Stimulated activated effector memory CD8-positive, alpha-beta T cell treated with anti-CD3 and anti-CD28 coated beads, Interleukin-12 subunit alpha, Interleukin-12 subunit beta, amount 100 ng/mL, for 72 hours (primary cell): Measurements from ENCODE around the gene DOC2A.
"Not testable (repeated sequence)": the region's sequence is repeated elsewhere in the genome, so short reads cannot be mapped to it uniquely, and the experiment has no call there.

Experiments
- ATAC-seq: fragments of 150-1000 bp; cut with Tn5 transposase; 2 replicates; pipeline ENCODE4 v1.10.0; 2021
- DNase-seq, 2 donors: peaks; one replicate each; pipeline ENCODE4 v3.0.0; 2021 to 2022; ENCODE audit warnings: low spot score in 2 of 2
- H3K27ac Mint-ChIP-seq: one replicate; pipeline ENCODE4 v1.8.0; 2022; ENCODE audit warnings: mild to moderate bottlenecking, mixed read lengths
- H3K36me3 Mint-ChIP-seq: one replicate; pipeline ENCODE4 v1.8.0; 2022; ENCODE audit warnings: mild to moderate bottlenecking, mixed read lengths
- H3K4me1 Mint-ChIP-seq: one replicate; pipeline ENCODE4 v1.8.0; 2022; ENCODE audit warnings: mixed read lengths
- H3K4me3 Mint-ChIP-seq: one replicate; pipeline ENCODE4 v1.8.0; 2022; ENCODE audit warnings: mild to moderate bottlenecking, mixed read lengths
- H3K9me3 Mint-ChIP-seq: one replicate; pipeline ENCODE4 v1.8.0; 2022; ENCODE audit warnings: mixed read lengths

The DOC2A gene

GRCh38 chr16:30010844-30011713 lies at the start of gene DOC2A:
Gene DOC2A, minus strand, starts transcription at chr16:30011027. Its CDS starts 805 bp downstream, at chr16:30010222.
- no peak for DNase-seq
- Mint-ChIP-seq H3K4me3 (peak within 1 kb of the TSS; percentile 76), H3K9me3 (no peaks in the 10 kb centered on the region), H3K36me3 (peaks cover 6% of the 10 kb centered on the region), H3K4me1 (peaks cover 21% of the 10 kb centered on the region), H3K27ac (peak within 1 kb of the TSS; percentile 29)
- peak; percentile 67 for ATAC-seq

DNA sequence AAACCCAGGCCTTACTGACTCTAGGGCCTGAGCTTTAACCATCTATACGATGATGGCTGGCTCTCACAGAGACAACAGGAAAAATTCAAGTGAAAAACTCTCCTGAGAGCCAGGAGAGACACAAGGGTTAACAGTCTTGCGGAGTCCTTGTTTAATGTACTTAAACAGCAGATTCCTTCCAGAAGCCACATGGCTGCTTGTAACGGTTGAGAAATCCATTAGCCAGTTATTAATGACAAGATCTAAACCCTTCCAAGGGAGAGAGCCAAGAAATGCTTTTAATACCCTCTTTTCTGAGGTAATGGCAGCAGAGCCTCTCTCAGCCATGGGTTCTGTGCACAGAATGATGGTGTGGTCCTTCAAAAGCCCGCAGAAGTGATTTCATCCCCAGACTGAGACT lies 49.5 kb upstream of the DOC2A start:
- ATAC-seq (no peak), DNase-seq (no peak)
- peaks cover 12% of the 10 kb centered on the region for H3K4me1 Mint-ChIP-seq
- peaks cover 17% of the 10 kb centered on the region for H3K36me3 Mint-ChIP-seq
- H3K4me3 Mint-ChIP-seq: no peak overlapping the region
- H3K27ac Mint-ChIP-seq: no peak overlapping the region
- H3K9me3 Mint-ChIP-seq: no peaks in the 10 kb centered on the region

GRCh38 chr16:30054959-30055553 lies 44.2 kb upstream of the DOC2A start:
- peaks cover 19% of the 10 kb centered on the region for H3K36me3 Mint-ChIP-seq

DNA sequence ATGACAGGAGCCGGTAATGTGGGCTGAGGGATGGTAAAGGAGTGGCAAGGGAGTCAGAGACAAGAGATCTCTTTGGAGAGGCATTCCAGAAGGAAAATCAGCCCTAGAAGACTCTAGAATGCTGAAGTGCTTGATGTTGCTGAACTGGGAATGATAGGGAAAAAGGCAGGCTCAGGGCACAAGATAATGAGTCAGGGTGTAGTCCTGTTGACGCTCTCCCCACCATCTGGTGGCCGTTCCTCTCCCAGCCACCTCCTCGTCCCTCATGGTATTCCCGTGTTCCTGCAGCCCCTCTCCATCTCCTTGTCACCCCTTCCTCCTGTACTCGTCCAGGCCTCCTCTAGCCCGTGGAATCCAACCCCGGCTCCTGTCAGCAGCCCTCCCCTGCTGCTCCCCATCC lies 43.6 kb upstream of the DOC2A start:
- no peak overlapping the region for H3K27ac Mint-ChIP-seq

More at GRCh38 chr16:30054959-30055553, 44.2 kb upstream of the DOC2A start:
- peak; percentile 84 for ATAC-seq
- H3K9me3 Mint-ChIP-seq: no peaks in the 10 kb centered on the region
- H3K4me3 Mint-ChIP-seq: peak overlapping the region; percentile 82
- H3K4me1 Mint-ChIP-seq: peaks cover 26% of the 10 kb centered on the region
- H3K27ac Mint-ChIP-seq: no peak overlapping the region
- DNase-seq: peak; percentile 47 to 77

DNA sequence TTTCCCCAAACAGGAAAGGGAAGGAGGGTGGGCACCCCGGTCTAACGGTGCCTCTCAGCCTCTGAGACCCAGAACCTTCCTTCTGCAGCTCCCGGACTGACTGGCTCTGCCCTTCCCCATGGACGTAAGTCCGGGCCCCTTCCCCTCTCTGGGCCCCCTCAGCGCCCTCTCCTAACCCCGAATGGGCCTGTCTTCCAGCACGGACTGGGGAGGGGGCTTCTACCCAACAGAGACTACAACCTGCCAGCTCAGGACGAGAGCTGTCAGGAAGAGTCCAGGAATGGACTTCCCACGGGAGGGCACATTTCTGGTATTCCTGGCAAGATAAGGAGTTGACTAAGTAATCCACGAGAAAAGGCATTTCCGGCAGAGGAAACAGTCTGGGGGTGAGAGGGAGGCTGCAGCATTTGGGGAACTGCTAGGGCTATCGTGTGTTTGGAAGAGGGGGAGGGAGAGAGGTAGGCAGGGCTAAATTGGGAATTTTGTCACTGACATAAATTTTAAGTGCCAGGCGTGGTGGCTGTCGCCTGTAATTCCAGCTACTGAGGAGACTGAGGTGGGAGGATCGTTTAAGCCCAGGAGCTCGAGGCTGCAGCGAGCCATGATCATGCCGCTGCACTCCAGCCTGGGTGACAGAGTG lies 42.7 kb upstream of the DOC2A start:
- Mint-ChIP-seq H3K4me3 (peak overlapping the region; percentile 82), H3K9me3 (no peaks in the 10 kb centered on the region), H3K4me1 (peaks cover 26% of the 10 kb centered on the region), H3K36me3 (peaks cover 19% of the 10 kb centered on the region), H3K27ac (peak overlapping the region; percentile 91)
- DNase-seq (no peak), ATAC-seq (peak; percentile 27)

More for the DNA sequence above, 43.6 kb upstream of the DOC2A start:
- Mint-ChIP-seq H3K36me3 (peaks cover 19% of the 10 kb centered on the region), H3K4me1 (peaks cover 26% of the 10 kb centered on the region), H3K4me3 (peak overlapping the region; percentile 82), H3K9me3 (no peaks in the 10 kb centered on the region)
- DNase-seq (no peak), ATAC-seq (no peak)

DNA sequence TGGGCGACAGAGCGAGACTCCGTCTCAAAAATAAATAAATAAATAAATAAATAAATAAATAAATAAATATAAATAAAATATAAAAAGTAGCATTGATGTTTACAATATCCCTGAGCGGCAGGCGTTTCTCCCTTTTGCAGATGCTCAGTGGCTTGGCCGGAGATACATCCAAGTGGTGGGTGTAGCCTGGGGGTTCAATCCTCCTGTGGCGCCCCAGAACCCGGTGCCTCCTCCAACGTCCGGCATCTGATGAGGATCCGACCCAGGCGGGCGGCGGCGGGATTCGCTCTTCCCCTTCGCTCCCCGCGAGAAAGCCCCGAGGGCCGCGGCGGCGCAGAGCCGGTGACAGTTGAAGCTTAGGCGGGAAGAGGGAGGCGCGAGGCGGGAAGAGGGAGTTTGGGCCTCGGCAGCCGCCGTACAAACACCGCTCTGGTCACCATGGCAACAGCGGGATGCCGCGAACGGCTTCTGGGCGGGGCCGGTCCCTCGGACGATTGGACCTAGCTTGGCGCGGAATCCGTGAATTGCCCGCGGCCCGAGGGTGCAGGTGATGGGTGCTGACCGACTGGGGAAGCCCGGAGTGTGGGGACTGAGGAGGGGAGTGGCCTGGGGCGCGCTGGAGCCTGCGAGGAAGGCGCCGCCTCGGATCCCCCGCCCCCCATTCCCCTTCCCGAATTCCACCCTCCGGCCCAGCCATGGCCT lies 42.0 kb upstream of the DOC2A start:
- ATAC-seq: peak; percentile 91
- H3K27ac Mint-ChIP-seq: peak overlapping the region; percentile 91
- peak overlapping the region; percentile 82 for H3K4me3 Mint-ChIP-seq
- peaks cover 19% of the 10 kb centered on the region for H3K36me3 Mint-ChIP-seq
- no peaks in the 10 kb centered on the region for H3K9me3 Mint-ChIP-seq
- peak; percentile 94 to 99 for DNase-seq
- peaks cover 26% of the 10 kb centered on the region for H3K4me1 Mint-ChIP-seq

- DNase-seq (no peak), ATAC-seq (no peak)
- Mint-ChIP-seq H3K36me3 (peaks cover 19% of the 10 kb centered on the region), H3K9me3 (no peaks in the 10 kb centered on the region), H3K4me1 (peaks cover 26% of the 10 kb centered on the region), H3K27ac (peak overlapping the region; percentile 33), H3K4me3 (peak overlapping the region; percentile 82)
Observed at GRCh38 chr16:30051518-30051917, 40.7 kb upstream of the DOC2A start.

DNA sequence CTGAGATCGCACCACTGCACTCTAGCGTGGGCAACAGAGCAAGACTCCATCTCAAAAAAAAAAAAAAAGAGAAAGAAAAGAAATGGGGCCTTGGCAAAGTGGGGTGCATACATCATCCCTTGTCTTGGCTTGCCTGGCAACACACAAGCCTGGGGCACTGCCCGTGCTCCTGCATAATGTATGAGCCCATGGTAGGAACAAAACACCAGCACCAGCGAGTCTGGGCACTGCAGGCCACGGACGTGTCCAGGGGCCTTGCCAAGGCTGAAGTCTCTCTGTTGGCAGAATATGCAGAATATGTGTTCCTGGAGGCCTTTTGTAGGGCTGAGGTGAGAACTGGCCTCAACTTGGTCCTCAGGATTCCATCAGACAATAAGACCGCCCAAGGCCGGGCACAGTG lies 39.0 kb upstream of the DOC2A start:
- Mint-ChIP-seq H3K4me3 (no peak overlapping the region), H3K36me3 (peaks cover 27% of the 10 kb centered on the region), H3K27ac (no peak overlapping the region), H3K9me3 (no peaks in the 10 kb centered on the region), H3K4me1 (peaks cover 28% of the 10 kb centered on the region)
- DNase-seq: no peak
- ATAC-seq: no peak

- ATAC-seq (no peak), DNase-seq (no peak)
- no peaks in the 10 kb centered on the region for H3K9me3 Mint-ChIP-seq
Observed at GRCh38 chr16:30046588-30046987, 35.8 kb upstream of the DOC2A start.

GRCh38 chr16:30046178-30046577 lies 35.4 kb upstream of the DOC2A start:
- H3K27ac Mint-ChIP-seq: no peak overlapping the region
- DNase-seq (no peak), ATAC-seq (no peak)
- H3K4me1 Mint-ChIP-seq: peaks cover 15% of the 10 kb centered on the region
- H3K36me3 Mint-ChIP-seq: peaks cover 11% of the 10 kb centered on the region
- H3K9me3 Mint-ChIP-seq: no peaks in the 10 kb centered on the region
- no peak overlapping the region for H3K4me3 Mint-ChIP-seq

More at GRCh38 chr16:30046588-30046987, 35.8 kb upstream of the DOC2A start:
- H3K36me3 Mint-ChIP-seq: peaks cover 11% of the 10 kb centered on the region
- H3K4me3 Mint-ChIP-seq: no peak overlapping the region
- H3K27ac Mint-ChIP-seq: no peak overlapping the region
- peaks cover 18% of the 10 kb centered on the region for H3K4me1 Mint-ChIP-seq

DNA sequence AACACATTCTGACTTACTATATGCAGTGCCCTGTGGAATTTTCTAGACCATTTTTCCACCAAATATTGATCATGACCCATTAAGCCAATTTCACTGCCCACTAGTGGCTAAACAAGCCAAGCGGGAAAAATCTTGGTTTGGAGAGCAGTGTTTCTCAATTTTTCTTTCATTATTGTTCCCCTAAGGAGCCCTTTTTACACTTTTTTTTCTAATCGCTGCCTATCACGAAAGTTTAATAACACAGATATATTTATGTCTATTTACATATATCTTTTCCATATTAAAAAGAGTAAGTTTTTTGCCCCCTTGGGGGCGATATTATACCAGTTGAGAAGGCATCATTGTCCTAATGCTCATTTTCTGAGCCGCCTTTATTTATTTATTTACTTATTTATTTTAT lies 31.0 kb upstream of the DOC2A start:
- Mint-ChIP-seq H3K27ac (no peak overlapping the region), H3K4me3 (no peak overlapping the region), H3K36me3 (peaks cover 11% of the 10 kb centered on the region), H3K9me3 (no peaks in the 10 kb centered on the region), H3K4me1 (peaks cover 9% of the 10 kb centered on the region)
- no peak for DNase-seq
- ATAC-seq: no peak

GRCh38 chr16:30040690-30041089 lies 29.9 kb upstream of the DOC2A start:
- H3K4me3 Mint-ChIP-seq, ATAC-seq, DNase-seq, H3K27ac Mint-ChIP-seq, H3K4me1 Mint-ChIP-seq, H3K9me3 Mint-ChIP-seq: not testable (repeated sequence)
- H3K36me3 Mint-ChIP-seq: peaks cover 11% of the 10 kb centered on the region

- peaks cover 8% of the 10 kb centered on the region for H3K36me3 Mint-ChIP-seq
- no peak for ATAC-seq
- no peak overlapping the region for H3K27ac Mint-ChIP-seq
- no peaks in the 10 kb centered on the region for H3K9me3 Mint-ChIP-seq
- H3K4me1 Mint-ChIP-seq: peaks cover 5% of the 10 kb centered on the region
- H3K4me3 Mint-ChIP-seq: no peak overlapping the region
- DNase-seq: no peak
Observed at GRCh38 chr16:30040221-30040620, 29.4 kb upstream of the DOC2A start.

DNA sequence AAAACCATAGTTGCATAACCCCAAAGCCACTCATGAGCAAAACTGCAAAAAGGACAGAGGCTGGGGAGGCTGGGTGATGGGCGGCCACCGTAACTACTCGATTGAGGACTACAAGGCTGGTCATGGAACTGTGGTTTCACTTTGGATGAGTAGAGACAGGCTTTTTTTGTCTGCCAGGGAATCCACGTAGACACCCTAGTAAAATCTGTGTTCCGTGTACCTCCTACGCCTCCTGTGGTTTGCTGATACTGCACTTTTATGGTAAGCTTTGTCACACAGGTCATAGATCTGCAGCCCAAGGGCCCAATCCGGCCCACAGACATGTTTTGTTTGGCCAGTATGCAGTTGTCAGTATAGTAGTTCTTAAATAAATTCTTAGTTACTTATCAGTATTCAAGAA lies 22.4 kb upstream of the DOC2A start:
- no peaks in the 10 kb centered on the region for H3K9me3 Mint-ChIP-seq
- no peak overlapping the region for H3K4me3 Mint-ChIP-seq
- H3K4me1 Mint-ChIP-seq: peaks cover 22% of the 10 kb centered on the region
- H3K27ac Mint-ChIP-seq: no peak overlapping the region
- DNase-seq (no peak), ATAC-seq (peak; percentile 83)
- peaks cover 6% of the 10 kb centered on the region for H3K36me3 Mint-ChIP-seq
